Fibroblast of villous mesenchyme (primary cell): ENCODE data around the gene CALCB. TPM values are rescaled to one million over a fixed set of nuclear protein-coding genes. Genes with fewer than 3 reads are reported as not detected.
A peak's percentile ranks its signal among the peaks of the same experiment; 100 is the strongest.

Source experiments
- DNase-seq: peaks from one replicate; pipeline ENCODE4 v3.0.0-alpha.2; 2010; ENCODE audit warnings: low read depth
- H3K4me3 ChIP-seq: 2 replicates; pipeline ENCODE4 v1.5.1; 2011; ENCODE audit warnings: low read depth, mild to moderate bottlenecking, low read length
- CTCF ChIP-seq: IDR thresholded peaks from 2 replicates; pipeline ENCODE4 v1.5.1; 2012; ENCODE audit warnings: low read depth, mild to moderate bottlenecking, low read length; ENCODE audit not compliant: insufficient read depth
- total RNA-seq: library from RNA; depleted of rRNA; stranded (reverse); fragments of >200 nt; gene quantifications from 2 replicates; pipeline ENCODE4 v1.2.3, GENCODE V29; 2012

The CALCB gene
- total RNA-seq, 1 donor: not detected

DNA sequence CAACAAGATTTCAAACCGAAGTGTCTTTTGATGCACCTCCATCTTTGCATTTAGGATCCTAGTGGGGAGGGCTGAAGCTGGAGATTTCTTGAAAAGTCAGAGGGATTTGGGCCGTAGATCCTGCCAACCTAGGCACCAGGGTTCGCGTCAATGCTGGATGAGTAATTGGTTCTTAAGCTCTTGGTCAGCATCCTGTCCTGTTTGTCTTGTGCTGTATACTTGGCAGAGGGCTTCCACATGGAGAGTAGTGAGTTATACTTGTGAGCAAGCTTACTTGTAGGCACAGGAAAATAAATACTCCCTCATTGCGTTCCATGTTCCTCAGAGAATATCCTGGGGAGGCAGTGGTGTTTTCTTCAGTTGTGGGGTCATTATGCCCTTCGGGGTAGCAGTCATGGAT lies 53.9 kb downstream of the CALCB start:
- no peak for TF ChIP-seq CTCF
- peak; percentile 36 for DNase-seq
- no peak overlapping the region for H3K4me3 ChIP-seq

Other genes with a start within 250 kb of the CALCB start
- gene CYP2R1, start 181.4 kb upstream of the CALCB start, total RNA-seq: 6.8 and 6.9 TPM in 2 replicates
- not detected in 2 replicates for gene CALCA, start 101.2 kb upstream of the CALCB start, total RNA-seq
- gene INSC, start 41.3 kb downstream of the CALCB start, total RNA-seq: under 0.01 and 0.32 TPM in 2 replicates